Transverse colon (tissue), 3 donors: ENCODE results near the gene SLC5A5.

ENCODE experiments used
- CTCF ChIP-seq, 5 experiments: fragments of 200-600 bp in 3 of 5; fragments of 450-650 bp in 2 of 5; sonication (generic) in 3 of 5; IDR thresholded peaks; 1 replicate in 2 of 5; 2 replicates in 3 of 5; pipeline ENCODE4 v1.5.1; 2016 to 2017; ENCODE audit warnings: antibody characterized with exemption in 5 of 5, inconsistent platforms in 3 of 5, mild to moderate bottlenecking in 2 of 5, moderate library complexity in 1 of 5
- EP300 ChIP-seq: sonication (generic); formaldehyde crosslinking; IDR thresholded peaks from one replicate; pipeline ENCODE4 v1.6.1; 2017; ENCODE audit warnings: antibody characterized with exemption, low read depth

GRCh38 chr19:17861542-17862402, 10.0 kb upstream of the SLC5A5 start:
- no peak for TF ChIP-seq CTCF (IDR thresholded peaks at IDR 0.05)
- no peak for TF ChIP-seq EP300
